OCI-LY1 (cell line): Measurements from ENCODE around the gene MYEF2.

ENCODE experiments used
- H2AFZ ChIP-seq: fragments of 200-600 bp; sonication (generic), shearing (Covaris generic); 2 replicates; pipeline ENCODE4 v1.6.0; 2014; ENCODE audit warnings: antibody characterized with exemption, mild to moderate bottlenecking, low read length
- H3F3A ChIP-seq: fragments of 200-600 bp; sonication (generic), shearing (Covaris generic); 2 replicates; pipeline ENCODE4 v1.6.0; 2014; ENCODE audit warnings: mild to moderate bottlenecking, antibody characterized with exemption, low read length, moderate library complexity; ENCODE audit not compliant: insufficient read depth
- H3K27ac ChIP-seq: fragments of 200-600 bp; sonication (generic); 2 replicates; pipeline ENCODE4 v1.5.1; 2014; ENCODE audit warnings: low read length, mixed run types, mild to moderate bottlenecking, low read depth; ENCODE audit not compliant: poor library complexity, severe bottlenecking
- H3K27me3 ChIP-seq: fragments of 200-600 bp; sonication (generic); 2 replicates; pipeline ENCODE4 v1.6.0; 2014; ENCODE audit warnings: antibody characterized with exemption, mild to moderate bottlenecking, low read length, moderate library complexity; ENCODE audit not compliant: insufficient read depth
- H3K36me3 ChIP-seq: fragments of 200-600 bp; sonication (generic); 2 replicates; pipeline ENCODE4 v1.6.1; 2014; ENCODE audit warnings: mild to moderate bottlenecking, antibody characterized with exemption, low read length, moderate library complexity, mixed read lengths; ENCODE audit not compliant: insufficient read depth
- H3K4me1 ChIP-seq: fragments of 200-600 bp; sonication (generic); 2 replicates; pipeline ENCODE4 v1.5.1; 2014; ENCODE audit warnings: mild to moderate bottlenecking, low read length, moderate library complexity; ENCODE audit not compliant: insufficient read depth, severe bottlenecking
- H3K4me2 ChIP-seq: fragments of 200-600 bp; sonication (generic), shearing (Covaris generic); 2 replicates; pipeline ENCODE4 v1.6.1; 2014; ENCODE audit warnings: low read length
- H3K4me3 ChIP-seq: fragments of 200-600 bp; sonication (generic); 2 replicates; pipeline ENCODE4 v1.5.1; 2014; ENCODE audit warnings: low read length, low read depth, mild to moderate bottlenecking, mixed read lengths; ENCODE audit not compliant: poor library complexity, severe bottlenecking
- H3K79me2 ChIP-seq: fragments of 200-600 bp; shearing (Covaris generic); 2 replicates; pipeline ENCODE4 v1.6.1; 2016; ENCODE audit warnings: mixed run types, low read length, mixed read lengths; ENCODE audit not compliant: insufficient read depth
- H3K9ac ChIP-seq: fragments of 200-600 bp; sonication (generic), shearing (Covaris generic); 2 replicates; pipeline ENCODE4 v1.6.1; 2014; ENCODE audit warnings: mild to moderate bottlenecking, low read length, mixed read lengths
- H3K9me2 ChIP-seq: fragments of 200-600 bp; sonication (generic), shearing (Covaris generic); 2 replicates; pipeline ENCODE4 v1.6.1; 2014; ENCODE audit warnings: low read depth, mild to moderate bottlenecking, low read length, mixed read lengths
- H3K9me3 ChIP-seq: fragments of 200-600 bp; shearing (Covaris generic); 2 replicates; pipeline ENCODE4 v1.6.1; 2014; ENCODE audit warnings: low read length, mixed read lengths
- H4K20me1 ChIP-seq: fragments of 200-600 bp; sonication (generic), shearing (Covaris generic); 2 replicates; pipeline ENCODE4 v1.6.0; 2016; ENCODE audit warnings: mild to moderate bottlenecking, low read length; ENCODE audit not compliant: insufficient read depth
- CTCF ChIP-seq: fragments of 200-600 bp; sonication (generic), shearing (Covaris generic); IDR thresholded peaks from 2 replicates; pipeline ENCODE4 v1.5.1; 2017; ENCODE audit warnings: mild to moderate bottlenecking, antibody characterized with exemption, low read length, moderate library complexity, mixed read lengths
- EZH2 ChIP-seq: fragments of 200-600 bp; sonication (generic), shearing (Covaris generic); IDR thresholded peaks from 2 replicates; pipeline ENCODE4 v1.8.0; 2017; ENCODE audit warnings: borderline replicate concordance, mixed run types, mild to moderate bottlenecking, antibody characterized with exemption, low read length, moderate library complexity, mixed read lengths

Gene MYEF2

GRCh38 chr15:48087844-48088243 lies 90.3 kb downstream of the MYEF2 start:
- Histone ChIP-seq H3K4me1 (no peaks in the 10 kb centered on the region), H3K4me2 (no peak overlapping the region), H3K27me3 (no peaks in the 10 kb centered on the region), H2AFZ (no peak overlapping the region), H3K36me3 (no peaks in the 10 kb centered on the region), H3K27ac (no peak overlapping the region), H3K9ac (no peak overlapping the region), H3K79me2 (no peaks in the 10 kb centered on the region), H3K4me3 (no peak overlapping the region), H3K9me2 (no peaks in the 10 kb centered on the region), H3F3A (no peaks in the 10 kb centered on the region), H4K20me1 (no peaks in the 10 kb centered on the region), H3K9me3 (no peaks in the 10 kb centered on the region)
- no peak for TF ChIP-seq EZH2
- TF ChIP-seq CTCF: no peak

GRCh38 chr15:48086576-48086975 lies 91.5 kb downstream of the MYEF2 start:
- H4K20me1 ChIP-seq: no peaks in the 10 kb centered on the region
- H3K79me2 ChIP-seq: no peaks in the 10 kb centered on the region
- H3K4me1 ChIP-seq: no peaks in the 10 kb centered on the region
- H3K27ac ChIP-seq: no peak overlapping the region
- no peak overlapping the region for H2AFZ ChIP-seq
- no peaks in the 10 kb centered on the region for H3K9me3 ChIP-seq
- H3K27me3 ChIP-seq: no peaks in the 10 kb centered on the region
- no peak overlapping the region for H3K4me3 ChIP-seq
- no peaks in the 10 kb centered on the region for H3F3A ChIP-seq
- no peak overlapping the region for H3K4me2 ChIP-seq
- TF ChIP-seq CTCF: no peak
- no peak for TF ChIP-seq EZH2
- H3K9me2 ChIP-seq: no peaks in the 10 kb centered on the region
- H3K9ac ChIP-seq: no peak overlapping the region
- H3K36me3 ChIP-seq: no peaks in the 10 kb centered on the region

- no peaks in the 10 kb centered on the region for H3K36me3 ChIP-seq
- no peaks in the 10 kb centered on the region for H3K4me1 ChIP-seq
- no peaks in the 10 kb centered on the region for H3K79me2 ChIP-seq
- no peaks in the 10 kb centered on the region for H3K9me3 ChIP-seq
- H3K9me2 ChIP-seq: no peaks in the 10 kb centered on the region
- no peaks in the 10 kb centered on the region for H4K20me1 ChIP-seq
- H2AFZ ChIP-seq: no peak overlapping the region
- no peaks in the 10 kb centered on the region for H3K27me3 ChIP-seq
- TF ChIP-seq CTCF (no peak), EZH2 (no peak)
- no peaks in the 10 kb centered on the region for H3F3A ChIP-seq
- H3K4me2 ChIP-seq: no peak overlapping the region
- no peak overlapping the region for H3K9ac ChIP-seq
- H3K27ac ChIP-seq: no peak overlapping the region
- no peak overlapping the region for H3K4me3 ChIP-seq
Measured at GRCh38 chr15:48086133-48086532, 92.0 kb downstream of the MYEF2 start.
